Stimulated activated naive CD8-positive, alpha-beta T cell treated with anti-CD3 and anti-CD28 coated beads, Interleukin-15, amount 100 ng/mL, for 72 hours (primary cell): ENCODE measurements around the gene CA10.
A peak's percentile ranks its signal among the peaks of the same experiment; 100 is the strongest.

Experiments used
- ATAC-seq: fragments of 150-1000 bp; cut with Tn5 transposase; 2 replicates; pipeline ENCODE4 v1.10.0; 2021; ENCODE audit warnings: mild to moderate bottlenecking, moderate library complexity
- DNase-seq, 2 donors: peaks; one replicate each; pipeline ENCODE4 v3.0.0; 2021 to 2022
- H3K27ac Mint-ChIP-seq, 2 donors: one replicate each; pipeline ENCODE4 v1.8.0; 2022; ENCODE audit warnings: mild to moderate bottlenecking in 2 of 2, mixed read lengths in 2 of 2, moderate library complexity in 2 of 2
- H3K27me3 Mint-ChIP-seq: one replicate; pipeline ENCODE4 v1.8.0; 2022; ENCODE audit warnings: mixed read lengths
- H3K4me1 Mint-ChIP-seq: one replicate; pipeline ENCODE4 v1.8.0; 2022; ENCODE audit warnings: mild to moderate bottlenecking, mixed read lengths
- H3K4me3 Mint-ChIP-seq, 2 donors: one replicate each; pipeline ENCODE4 v1.8.0; 2022; ENCODE audit warnings: mild to moderate bottlenecking in 2 of 2, mixed read lengths in 2 of 2, moderate library complexity in 1 of 2
- H3K9me3 Mint-ChIP-seq, 2 donors: one replicate each; pipeline ENCODE4 v1.8.0; 2022; ENCODE audit warnings: mixed read lengths in 2 of 2

The CA10 gene

GRCh38 chr17:51718983-51719382 lies 439.5 kb downstream of the CA10 start:
- H3K4me3 Mint-ChIP-seq: no peak overlapping the region
- no peaks in the 10 kb centered on the region for H3K4me1 Mint-ChIP-seq
- H3K27me3 Mint-ChIP-seq: peaks cover 7% of the 10 kb centered on the region
- H3K9me3 Mint-ChIP-seq: peaks cover 0 to 5% of the 10 kb centered on the region in 2 donors
- ATAC-seq: no peak
- no peak overlapping the region for H3K27ac Mint-ChIP-seq
- no peak for DNase-seq

DNA sequence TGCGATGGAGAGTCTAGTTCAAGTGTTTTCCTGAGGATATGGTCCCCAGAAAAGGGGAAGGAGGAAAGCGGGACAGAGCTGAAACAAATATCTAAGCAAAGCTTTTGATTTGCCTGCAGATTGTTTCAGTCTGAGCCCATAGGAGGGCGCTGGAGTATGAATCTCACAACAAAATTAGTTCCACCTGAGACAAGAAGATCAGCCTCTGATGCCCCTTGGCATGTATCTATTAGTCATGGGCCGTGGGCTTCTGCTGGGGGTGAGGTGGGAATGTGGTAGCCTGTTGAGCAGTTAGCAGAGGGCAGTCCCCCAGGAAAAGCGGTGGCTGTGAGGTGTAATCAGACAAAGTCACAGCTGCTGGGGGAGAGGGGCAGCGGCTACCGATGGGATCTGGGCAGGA lies 446.9 kb downstream of the CA10 start:
- Mint-ChIP-seq H3K27me3 (peaks cover 33% of the 10 kb centered on the region), H3K4me1 (no peaks in the 10 kb centered on the region), H3K4me3 (no peak overlapping the region), H3K9me3 (no peaks in the 10 kb centered on the region), H3K27ac (no peak overlapping the region)
- no peak for DNase-seq
- ATAC-seq: no peak

GRCh38 chr17:51710634-51710979 lies 447.9 kb downstream of the CA10 start:
- DNase-seq: no peak

GRCh38 chr17:51709694-51710633 lies 448.6 kb downstream of the CA10 start:
- no peak overlapping the region for H3K27ac Mint-ChIP-seq
- H3K9me3 Mint-ChIP-seq: no peaks in the 10 kb centered on the region
- no peaks in the 10 kb centered on the region for H3K4me1 Mint-ChIP-seq
- peaks cover 37% of the 10 kb centered on the region for H3K27me3 Mint-ChIP-seq
- ATAC-seq (no peak), DNase-seq (no peak)
- no peak overlapping the region for H3K4me3 Mint-ChIP-seq

More at GRCh38 chr17:51710634-51710979, 447.9 kb downstream of the CA10 start:
- no peak overlapping the region for H3K27ac Mint-ChIP-seq
- ATAC-seq: no peak
- H3K4me1 Mint-ChIP-seq: no peaks in the 10 kb centered on the region
- H3K9me3 Mint-ChIP-seq: no peaks in the 10 kb centered on the region
- peaks cover 37% of the 10 kb centered on the region for H3K27me3 Mint-ChIP-seq
- H3K4me3 Mint-ChIP-seq: no peak overlapping the region

DNA sequence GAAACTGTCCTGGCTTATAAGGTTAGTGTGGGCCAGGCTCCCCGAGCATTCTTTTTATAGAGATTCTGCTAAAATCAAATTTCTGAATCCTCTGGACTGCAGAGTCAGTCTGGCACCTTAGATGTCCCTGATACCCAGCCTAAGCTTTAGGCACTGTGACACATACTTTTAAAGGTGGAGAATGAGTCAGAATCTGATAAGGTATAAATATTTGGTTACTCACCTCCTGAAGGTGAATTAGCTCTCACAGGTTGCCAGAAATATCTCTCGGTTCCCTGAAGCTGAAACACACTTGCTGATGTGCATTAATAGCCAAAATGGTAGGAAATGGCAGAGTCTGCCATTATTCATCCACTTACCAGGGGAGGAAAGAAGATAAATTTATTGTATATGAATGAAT lies 451.3 kb downstream of the CA10 start:
- ATAC-seq: no peak

DNA sequence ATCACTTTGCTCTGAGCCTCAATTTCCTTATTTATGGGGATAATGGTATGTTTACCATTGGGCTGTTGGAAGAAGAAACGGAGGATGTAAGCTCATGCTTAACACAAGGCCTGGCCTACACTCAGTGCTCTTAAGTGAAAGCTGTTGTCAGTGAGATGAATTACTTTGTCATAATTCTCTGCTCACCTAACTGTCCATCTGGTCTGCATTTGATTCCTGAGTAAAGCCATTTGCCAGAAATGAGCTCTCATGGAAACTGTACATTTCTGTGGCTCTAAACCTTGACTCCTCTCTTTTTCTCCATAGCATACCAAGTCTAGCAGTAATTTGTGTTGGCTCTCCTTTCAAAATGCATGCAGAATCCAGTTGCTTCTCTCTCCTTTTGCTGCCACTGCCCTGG lies 452.4 kb downstream of the CA10 start:
- ATAC-seq (no peak), DNase-seq (no peak)
- no peak overlapping the region for H3K27ac Mint-ChIP-seq
- no peaks in the 10 kb centered on the region for H3K9me3 Mint-ChIP-seq
- no peak overlapping the region for H3K4me3 Mint-ChIP-seq
- H3K4me1 Mint-ChIP-seq: no peaks in the 10 kb centered on the region
- peaks cover 29% of the 10 kb centered on the region for H3K27me3 Mint-ChIP-seq

More for the DNA sequence above, 451.3 kb downstream of the CA10 start:
- no peaks in the 10 kb centered on the region for H3K9me3 Mint-ChIP-seq
- H3K4me3 Mint-ChIP-seq: no peak overlapping the region
- no peaks in the 10 kb centered on the region for H3K4me1 Mint-ChIP-seq
- DNase-seq: no peak
- no peak overlapping the region for H3K27ac Mint-ChIP-seq
- H3K27me3 Mint-ChIP-seq: peaks cover 37% of the 10 kb centered on the region

DNA sequence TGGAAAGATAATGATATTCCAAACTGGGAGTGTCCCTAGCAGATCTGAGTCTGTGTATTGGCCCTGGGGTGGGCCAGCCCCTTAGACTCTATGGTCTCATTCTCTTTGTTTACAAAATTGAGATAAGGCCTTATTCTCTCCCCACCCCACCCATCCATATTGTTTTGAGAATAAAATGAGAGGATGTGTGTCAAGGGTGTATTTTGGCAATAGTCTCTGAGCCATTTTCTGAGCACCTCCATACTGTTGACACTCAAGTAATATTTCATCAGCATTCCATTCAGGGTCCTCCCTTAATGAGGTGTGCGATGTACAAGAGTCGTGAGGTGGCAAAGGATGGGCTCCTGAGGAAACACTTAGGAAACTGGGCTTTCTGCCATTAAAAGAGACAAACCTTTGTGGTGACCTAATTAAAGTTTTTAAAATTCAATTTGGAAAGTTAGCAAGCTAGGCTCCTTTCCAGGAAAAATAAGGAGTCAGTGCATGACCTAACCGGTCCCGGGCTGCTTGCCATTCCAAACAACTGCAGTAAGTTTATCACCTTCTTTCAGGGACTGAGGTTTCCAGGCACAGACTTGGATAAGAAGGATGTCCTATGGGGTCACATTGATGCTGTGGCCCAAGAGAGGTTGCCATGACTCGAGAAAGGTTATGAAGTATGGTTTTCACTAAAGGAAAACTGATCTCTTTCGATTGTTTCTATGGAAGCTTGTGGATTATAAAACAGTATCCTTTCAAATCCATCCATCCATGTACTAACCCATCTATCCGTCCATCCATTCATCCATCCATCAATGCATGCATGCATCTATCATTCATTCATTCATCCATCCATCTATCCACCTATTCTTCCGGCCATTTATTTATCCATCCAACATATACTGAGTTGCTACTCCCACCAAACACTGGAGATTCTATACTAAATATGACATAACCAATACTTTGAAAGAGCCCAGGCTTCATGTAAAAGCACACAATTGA lies 454.9 kb downstream of the CA10 start:
- peak overlapping the region in 1 of 2 donors; percentile 1 for H3K27ac Mint-ChIP-seq
- no peak for ATAC-seq

DNA sequence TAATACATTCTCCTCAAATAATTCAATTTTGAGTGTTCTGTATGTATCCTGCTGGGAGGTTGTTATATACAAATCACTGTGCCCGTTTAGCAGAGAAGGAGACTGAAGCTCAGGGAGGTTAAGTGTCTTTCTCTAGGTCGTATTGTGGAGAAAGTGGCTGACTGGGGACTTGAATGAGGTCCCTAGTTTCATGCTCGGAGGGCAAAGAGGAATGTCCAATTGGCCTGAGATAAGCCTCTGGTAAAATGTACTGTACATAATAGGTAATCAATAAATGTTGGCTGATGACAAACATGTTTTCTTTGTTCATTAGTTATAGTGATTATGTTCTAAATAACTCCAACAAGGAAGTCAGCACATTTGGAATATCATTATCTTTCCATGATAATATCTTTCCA lies 455.6 kb downstream of the CA10 start:
- no peak for DNase-seq
- no peak overlapping the region for H3K4me3 Mint-ChIP-seq
- H3K9me3 Mint-ChIP-seq: no peaks in the 10 kb centered on the region
- no peaks in the 10 kb centered on the region for H3K4me1 Mint-ChIP-seq
- no peak overlapping the region for H3K27ac Mint-ChIP-seq
- peaks cover 12% of the 10 kb centered on the region for H3K27me3 Mint-ChIP-seq
- no peak for ATAC-seq

More for the DNA sequence above, 454.9 kb downstream of the CA10 start:
- H3K4me3 Mint-ChIP-seq: no peak overlapping the region
- no peak for DNase-seq
- no peaks in the 10 kb centered on the region for H3K4me1 Mint-ChIP-seq
- H3K27me3 Mint-ChIP-seq: peaks cover 15% of the 10 kb centered on the region
- no peaks in the 10 kb centered on the region for H3K9me3 Mint-ChIP-seq

DNA sequence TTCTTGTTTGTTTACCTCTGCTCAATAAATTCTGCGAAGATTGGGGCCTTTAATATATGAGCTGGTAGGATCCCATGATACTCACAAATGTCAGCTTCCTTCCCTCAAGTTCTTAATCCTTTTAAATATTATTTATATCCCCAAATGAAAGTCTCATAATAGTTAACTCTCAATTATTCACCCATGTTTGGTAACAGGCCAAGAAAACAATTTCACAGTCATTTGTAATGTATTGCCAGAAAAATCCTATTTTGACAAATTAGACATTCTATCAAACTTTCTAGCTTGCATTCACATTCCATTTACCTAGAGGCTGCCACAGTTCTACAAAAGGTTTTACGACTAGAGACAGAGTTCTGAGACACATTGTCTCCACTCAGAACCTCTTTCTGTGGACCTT lies 457.0 kb downstream of the CA10 start:
- no peak for ATAC-seq
- Mint-ChIP-seq H3K27ac (no peak overlapping the region), H3K27me3 (peaks cover 5% of the 10 kb centered on the region), H3K4me1 (no peaks in the 10 kb centered on the region), H3K4me3 (no peak overlapping the region), H3K9me3 (no peaks in the 10 kb centered on the region)
- no peak for DNase-seq

DNA sequence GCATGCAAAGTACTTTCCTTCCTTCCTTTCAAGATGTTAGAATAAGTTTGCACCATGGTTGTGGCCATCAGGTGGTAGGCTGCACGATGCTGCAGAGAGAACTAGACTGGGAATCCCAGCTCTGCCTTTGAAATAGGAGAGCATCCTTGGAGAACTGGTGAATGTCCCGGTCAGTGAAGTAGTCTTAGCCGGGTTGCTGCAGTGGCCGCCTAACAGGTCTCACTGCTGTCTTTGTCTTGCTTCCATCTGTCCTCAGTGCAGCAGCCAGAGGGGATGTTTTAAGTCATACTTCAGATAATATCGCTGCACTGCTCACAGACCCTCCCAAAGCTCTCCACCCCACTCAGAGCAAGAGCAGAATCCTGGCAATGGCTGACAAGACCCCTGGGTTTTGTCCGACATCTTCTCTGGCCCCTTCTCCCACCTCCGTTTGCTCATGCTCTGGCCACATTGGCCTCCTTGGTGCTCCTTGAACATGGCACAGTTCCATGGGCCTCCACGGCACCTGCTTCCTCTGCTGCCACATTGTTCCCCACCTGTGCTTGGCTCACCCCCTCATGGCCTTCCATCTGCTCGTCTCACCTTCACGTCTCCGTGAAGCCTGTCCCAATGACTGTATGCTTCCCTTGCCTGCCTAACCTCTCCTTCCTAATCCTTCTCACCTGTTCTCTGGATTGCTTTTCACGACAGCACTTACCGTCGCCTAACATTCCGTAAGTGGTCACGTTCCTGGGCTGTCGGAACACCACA lies 458.3 kb downstream of the CA10 start:
- ATAC-seq (no peak), DNase-seq (no peak)
- Mint-ChIP-seq H3K27me3 (peaks cover 8% of the 10 kb centered on the region), H3K4me3 (no peak overlapping the region), H3K4me1 (no peaks in the 10 kb centered on the region), H3K27ac (no peak overlapping the region), H3K9me3 (peaks cover 0 to 4% of the 10 kb centered on the region in 2 donors)

- Mint-ChIP-seq H3K9me3 (peaks cover 7 to 13% of the 10 kb centered on the region in 2 donors), H3K27me3 (peaks cover 8% of the 10 kb centered on the region), H3K4me3 (no peak overlapping the region), H3K4me1 (no peaks in the 10 kb centered on the region), H3K27ac (no peak overlapping the region)
- DNase-seq (no peak), ATAC-seq (no peak)
Observed at GRCh38 chr17:51699303-51699702, 459.2 kb downstream of the CA10 start.

- no peak for ATAC-seq
Observed at GRCh38 chr17:51692917-51693316, 465.6 kb downstream of the CA10 start.

DNA sequence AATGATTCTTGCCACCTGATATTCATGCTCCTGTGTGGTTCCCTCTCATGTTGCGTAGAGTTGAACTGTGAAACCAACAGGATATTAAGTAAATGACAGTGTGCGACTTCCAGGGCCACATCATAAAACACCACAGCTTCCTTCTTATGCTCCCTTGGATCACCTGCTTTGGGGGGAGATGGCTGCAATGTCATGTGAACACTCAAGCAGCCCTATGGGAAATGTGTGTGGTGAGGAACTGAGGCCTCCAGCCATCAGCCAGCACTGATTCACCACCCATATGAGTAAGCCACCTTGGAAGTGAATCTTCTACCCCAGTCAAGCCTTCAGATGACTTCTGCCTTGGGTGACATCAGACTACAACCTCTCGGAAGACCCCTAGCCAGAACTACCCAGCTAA lies 470.6 kb downstream of the CA10 start:
- peaks cover 6 to 10% of the 10 kb centered on the region in 2 donors for H3K9me3 Mint-ChIP-seq
- no peaks in the 10 kb centered on the region for H3K4me1 Mint-ChIP-seq
- H3K4me3 Mint-ChIP-seq: no peak overlapping the region
- peaks cover 13% of the 10 kb centered on the region for H3K27me3 Mint-ChIP-seq
- ATAC-seq (no peak), DNase-seq (no peak)
- H3K27ac Mint-ChIP-seq: no peak overlapping the region

More at GRCh38 chr17:51692917-51693316, 465.6 kb downstream of the CA10 start:
- Mint-ChIP-seq H3K27ac (no peak overlapping the region), H3K4me3 (no peak overlapping the region), H3K9me3 (peaks cover 15 to 25% of the 10 kb centered on the region in 2 donors), H3K27me3 (peaks cover 8% of the 10 kb centered on the region), H3K4me1 (no peaks in the 10 kb centered on the region)
- no peak for DNase-seq

DNA sequence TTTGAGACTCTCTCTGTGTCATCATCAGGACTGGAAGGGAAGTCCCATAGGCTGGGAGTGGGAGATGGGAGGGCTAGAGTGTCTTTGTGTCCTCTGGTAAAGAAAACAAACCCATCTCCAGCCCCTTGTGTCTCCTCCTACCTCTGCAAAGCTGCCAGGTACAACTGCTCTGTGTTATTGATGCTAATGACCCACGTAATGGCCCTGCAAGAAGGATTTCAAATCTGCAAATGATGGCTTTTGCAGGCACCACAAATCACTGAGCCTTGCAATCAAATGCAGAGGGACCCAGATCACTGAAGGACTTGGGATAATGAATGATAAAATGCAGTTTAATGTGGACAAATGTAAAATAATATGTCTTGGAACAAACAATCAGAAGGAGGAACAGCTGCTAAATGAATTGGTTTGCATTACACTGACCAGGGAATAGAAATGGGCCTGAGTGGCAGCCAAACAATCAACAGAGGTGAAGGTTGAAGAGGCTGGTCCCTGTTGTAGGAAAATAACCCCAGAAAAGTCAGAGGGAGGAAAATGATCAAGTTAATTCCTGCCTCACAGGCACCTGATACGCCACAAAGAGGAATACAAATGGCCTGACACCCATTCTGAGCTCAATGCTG lies 473.1 kb downstream of the CA10 start:
- DNase-seq: no peak
- Mint-ChIP-seq H3K27me3 (peaks cover 14% of the 10 kb centered on the region), H3K9me3 (peaks cover 0 to 5% of the 10 kb centered on the region in 2 donors), H3K4me3 (no peak overlapping the region), H3K4me1 (no peaks in the 10 kb centered on the region), H3K27ac (no peak overlapping the region)
- ATAC-seq: no peak

- no peak for ATAC-seq
- H3K4me1 Mint-ChIP-seq: no peaks in the 10 kb centered on the region
- no peak overlapping the region for H3K4me3 Mint-ChIP-seq
- DNase-seq: no peak
- no peaks in the 10 kb centered on the region for H3K9me3 Mint-ChIP-seq
- H3K27ac Mint-ChIP-seq: no peak overlapping the region
- peaks cover 14% of the 10 kb centered on the region for H3K27me3 Mint-ChIP-seq
Observed at GRCh38 chr17:51684214-51684613, 474.3 kb downstream of the CA10 start.
